BLaER1 (cell line): Measurements from ENCODE around the gene QSOX1.
A peak's percentile ranks its signal among the peaks of the same experiment; 100 is the strongest.

ENCODE experiments used
- H3K27ac ChIP-seq: shearing (Covaris generic); formaldehyde crosslinking; 2 replicates; pipeline ENCODE4 v1.8.1; 2022
- H3K27me3 ChIP-seq: shearing (Covaris generic); formaldehyde crosslinking; 2 replicates; pipeline ENCODE4 v1.8.1; 2022
- H3K36me3 ChIP-seq: shearing (Covaris generic); formaldehyde crosslinking; 2 replicates; pipeline ENCODE4 v1.8.1; 2022
- H3K4me1 ChIP-seq: shearing (Covaris generic); formaldehyde crosslinking; 2 replicates; pipeline ENCODE4 v1.8.1; 2022
- H3K4me2 ChIP-seq: shearing (Covaris generic); formaldehyde crosslinking; 2 replicates; pipeline ENCODE4 v1.8.1; 2022
- H3K4me3 ChIP-seq: shearing (Covaris generic); formaldehyde crosslinking; 2 replicates; pipeline ENCODE4 v1.8.1; 2022
- H3K9ac ChIP-seq: shearing (Covaris generic); formaldehyde crosslinking; 2 replicates; pipeline ENCODE4 v1.8.1; 2022
- H3K9me3 ChIP-seq: shearing (Covaris generic); formaldehyde crosslinking; 2 replicates; pipeline ENCODE4 v1.8.1; 2022
- H4K20me1 ChIP-seq: shearing (Covaris generic); formaldehyde crosslinking; 2 replicates; pipeline ENCODE4 v1.8.1; 2022
- Cebpa-rat ChIP-seq: shearing (Covaris generic); IDR thresholded peaks from 2 replicates; pipeline ENCODE4 v1.8.1; 2022

The QSOX1 gene

GRCh38 chr1:180154325-180155181 is at the start of gene QSOX1:
Gene QSOX1, plus strand, starts transcription at chr1:180154869. Its CDS starts 39 bp downstream, at chr1:180154908.
- TF ChIP-seq Cebpa-rat: no peak
- H3K4me3 ChIP-seq: peak within 1 kb of the TSS; percentile 83
- no peaks in the 10 kb centered on the region for H3K27me3 ChIP-seq
- peaks cover 13% of the 10 kb centered on the region; the same call in 1 of the 2 replicates for H3K36me3 ChIP-seq
- H3K9me3 ChIP-seq: no peaks in the 10 kb centered on the region
- H3K4me2 ChIP-seq: peak within 1 kb of the TSS; percentile 98
- H4K20me1 ChIP-seq: peaks cover 42% of the 10 kb centered on the region
- peak within 1 kb of the TSS; percentile 93 for H3K9ac ChIP-seq
- H3K4me1 ChIP-seq: peaks cover 35% of the 10 kb centered on the region
- H3K27ac ChIP-seq: peak within 1 kb of the TSS; percentile 96

- no peaks in the 10 kb centered on the region for H3K27me3 ChIP-seq
- H3K4me3 ChIP-seq: no peak overlapping the region
- TF ChIP-seq Cebpa-rat: no peak
- H3K4me2 ChIP-seq: no peak overlapping the region
- no peak overlapping the region for H3K27ac ChIP-seq
- no peak overlapping the region for H3K9ac ChIP-seq
- peaks cover under 1% of the 10 kb centered on the region; the same call in 1 of the 2 replicates for H3K4me1 ChIP-seq
- no peaks in the 10 kb centered on the region for H3K9me3 ChIP-seq
- H4K20me1 ChIP-seq: no peaks in the 10 kb centered on the region
- H3K36me3 ChIP-seq: peaks cover 81% of the 10 kb centered on the region
These were observed 42.6 kb upstream of the QSOX1 start for GRCh38 chr1:180112091-180112490.

GRCh38 chr1:180112984-180113647 is 41.6 kb upstream of the QSOX1 start:
- Histone ChIP-seq H3K36me3 (peaks cover 71% of the 10 kb centered on the region), H4K20me1 (no peaks in the 10 kb centered on the region), H3K27me3 (no peaks in the 10 kb centered on the region), H3K4me3 (no peak overlapping the region), H3K4me2 (no peak overlapping the region), H3K4me1 (peaks cover 6% of the 10 kb centered on the region), H3K27ac (no peak overlapping the region), H3K9me3 (no peaks in the 10 kb centered on the region), H3K9ac (no peak overlapping the region)
- no peak for TF ChIP-seq Cebpa-rat

- TF ChIP-seq Cebpa-rat: no peak
- Histone ChIP-seq H3K36me3 (peaks cover 57% of the 10 kb centered on the region), H3K27me3 (no peaks in the 10 kb centered on the region), H3K27ac (no peak overlapping the region), H3K9me3 (no peaks in the 10 kb centered on the region), H4K20me1 (no peaks in the 10 kb centered on the region), H3K4me2 (no peak overlapping the region), H3K4me1 (peaks cover 6% of the 10 kb centered on the region), H3K4me3 (no peak overlapping the region), H3K9ac (no peak overlapping the region)
These were observed 40.2 kb upstream of the QSOX1 start for GRCh38 chr1:180114396-180114945.

GRCh38 chr1:180116964-180117763 is 37.5 kb upstream of the QSOX1 start:
- H3K27ac ChIP-seq: no peak overlapping the region
- H3K9ac ChIP-seq: no peak overlapping the region

GRCh38 chr1:180117764-180118116 is 36.9 kb upstream of the QSOX1 start:
- Histone ChIP-seq H3K9me3 (no peaks in the 10 kb centered on the region), H3K27me3 (no peaks in the 10 kb centered on the region), H3K27ac (no peak overlapping the region), H3K4me2 (no peak overlapping the region), H3K9ac (no peak overlapping the region), H4K20me1 (no peaks in the 10 kb centered on the region), H3K4me1 (peaks cover 6% of the 10 kb centered on the region), H3K4me3 (no peak overlapping the region), H3K36me3 (peaks cover 27% of the 10 kb centered on the region)
- TF ChIP-seq Cebpa-rat: no peak

More at GRCh38 chr1:180116964-180117763, 37.5 kb upstream of the QSOX1 start:
- Histone ChIP-seq H4K20me1 (no peaks in the 10 kb centered on the region), H3K36me3 (peaks cover 33% of the 10 kb centered on the region), H3K4me2 (peak overlapping the region; percentile 5; the same call in 1 of the 2 replicates), H3K9me3 (no peaks in the 10 kb centered on the region), H3K4me3 (no peak overlapping the region), H3K4me1 (peaks cover 6% of the 10 kb centered on the region), H3K27me3 (no peaks in the 10 kb centered on the region)
- no peak for TF ChIP-seq Cebpa-rat

- H4K20me1 ChIP-seq: no peaks in the 10 kb centered on the region
- no peak overlapping the region for H3K27ac ChIP-seq
- H3K27me3 ChIP-seq: no peaks in the 10 kb centered on the region
- peaks cover 6% of the 10 kb centered on the region for H3K4me1 ChIP-seq
- no peak overlapping the region for H3K4me3 ChIP-seq
- no peak overlapping the region for H3K9ac ChIP-seq
- no peak overlapping the region for H3K4me2 ChIP-seq
- peaks cover 15% of the 10 kb centered on the region for H3K36me3 ChIP-seq
- no peak for TF ChIP-seq Cebpa-rat
- H3K9me3 ChIP-seq: no peaks in the 10 kb centered on the region
These were observed 34.8 kb upstream of the QSOX1 start for GRCh38 chr1:180119837-180120236.

GRCh38 chr1:180123463-180123936 is 31.2 kb upstream of the QSOX1 start:
- Histone ChIP-seq H3K4me3 (no peak overlapping the region), H3K9ac (no peak overlapping the region), H3K36me3 (no peaks in the 10 kb centered on the region), H3K27me3 (no peaks in the 10 kb centered on the region), H3K9me3 (no peaks in the 10 kb centered on the region), H3K4me1 (no peaks in the 10 kb centered on the region), H3K4me2 (no peak overlapping the region), H4K20me1 (no peaks in the 10 kb centered on the region), H3K27ac (no peak overlapping the region)
- 0 out of 2 replicates have a peak, but pooled peaks have one; percentile 46 for TF ChIP-seq Cebpa-rat

- Histone ChIP-seq H3K4me3 (no peak overlapping the region), H4K20me1 (no peaks in the 10 kb centered on the region), H3K4me1 (no peaks in the 10 kb centered on the region), H3K9me3 (no peaks in the 10 kb centered on the region), H3K27ac (no peak overlapping the region), H3K27me3 (no peaks in the 10 kb centered on the region), H3K9ac (no peak overlapping the region), H3K36me3 (no peaks in the 10 kb centered on the region), H3K4me2 (no peak overlapping the region)
- TF ChIP-seq Cebpa-rat: no peak
These were observed 24.0 kb upstream of the QSOX1 start for GRCh38 chr1:180130651-180131050.
